HepG2 (cell line): ENCODE measurements around the gene METTL1. TPM values are rescaled to one million over a fixed set of nuclear protein-coding genes. Genes with fewer than 3 reads are reported as not detected.

ENCODE experiments used
- ATAC-seq: fragments of 200-7000 bp; cut with Tn5 transposase; 3 replicates; pipeline ENCODE4 v1.9.1; 2020; ENCODE audit warnings: mild to moderate bottlenecking, moderate library complexity
- BruUV-seq: library from RNA; stranded (reverse); fragments of 400-500 nt; replicated peaks from 2 replicates; lab custom pipeline; 2021; lab: Mats Ljungman, UMichigan
- CTCF ChIA-PET: fragments of 300-600 bp; formaldehyde crosslinking; extraction: SDS; loops from one replicate; lab custom pipeline; 2021; ENCODE audit warnings: low total read pairs, inconsistent platforms, low intra/inter-chr PET ratio; lab: Yijun Ruan, JAX
- POLR2A ChIA-PET: fragments of 350-600 bp; sonication (Branson Sonifier 250); formaldehyde crosslinking; loops from one replicate; lab custom pipeline; 2020; ENCODE audit warnings: antibody characterized with exemption, inconsistent platforms; lab: Yijun Ruan, JAX
- DNase-seq: peaks from one replicate; pipeline ENCODE4 v3.0.0-alpha.2; 2015; ENCODE audit warnings: low spot score
- FAIRE-seq: peaks from 3 replicates; lab custom pipeline; 2011; peaks lifted over from hg19 to GRCh38; lab: Jason Lieb, UNC
- H2AFZ ChIP-seq: one replicate; pipeline ENCODE4 v1.6.1; 2011; ENCODE audit warnings: low read length, inconsistent platforms
- H3K27ac ChIP-seq: fragments of 300-600 bp; 3 replicates; pipeline ENCODE4 v1.8.0; 2011; ENCODE audit warnings: mixed run types, mild to moderate bottlenecking, mixed read lengths, low read length, inconsistent platforms; ENCODE audit not compliant: insufficient read depth; ENCODE audit errors: extremely low read length
- H3K27me3 ChIP-seq, 2 experiments: fragments of 200-600 bp in 1 of 2; 2 replicates in 1 of 2; 3 replicates in 1 of 2; pipeline versions ENCODE4 v1.6.0 to v1.8.0; 2011; ENCODE audit warnings: low read length in 2 of 2, mild to moderate bottlenecking in 2 of 2, moderate library complexity in 2 of 2, inconsistent platforms in 1 of 2; ENCODE audit not compliant: insufficient read depth in 2 of 2, control insufficient read depth in 1 of 2
- H3K36me3 ChIP-seq, 2 experiments: fragments of 200-600 bp in 1 of 2; replicated peaks in 1 of 2; 2 replicates in 1 of 2; 3 replicates in 1 of 2; pipeline versions ENCODE4 v1.5.1 to v1.8.0; 2011; ENCODE audit warnings: low read length in 2 of 2, inconsistent platforms in 1 of 2; ENCODE audit not compliant: insufficient read depth in 2 of 2, control insufficient read depth in 1 of 2
- H3K4me1 ChIP-seq: 2 replicates; pipeline ENCODE4 v1.5.1; 2012; ENCODE audit warnings: low read length, inconsistent platforms; ENCODE audit not compliant: insufficient read depth
- H3K4me2 ChIP-seq: 2 replicates; pipeline ENCODE4 v1.6.0; 2011; ENCODE audit warnings: low read depth, low read length, inconsistent platforms
- H3K4me3 ChIP-seq, 3 experiments: fragments of 200-600 bp in 1 of 3; sonication (generic), shearing (Covaris generic) in 1 of 3; replicated peaks in 1 of 3; 2 replicates each; pipeline ENCODE4 v1.5.1; 2011 to 2016; ENCODE audit warnings: low read length in 3 of 3, inconsistent platforms in 2 of 3, low read depth in 2 of 3, mild to moderate bottlenecking in 2 of 3, control low read depth in 1 of 3, mixed read lengths in 1 of 3; ENCODE audit not compliant: insufficient read depth in 1 of 3
- H3K79me2 ChIP-seq: one replicate; pipeline ENCODE4 v1.6.1; 2011; ENCODE audit warnings: low read length, inconsistent platforms; ENCODE audit not compliant: insufficient read depth
- H3K9ac ChIP-seq: 2 replicates; pipeline ENCODE4 v1.6.0; 2011; ENCODE audit warnings: mild to moderate bottlenecking, low read depth, low read length, inconsistent platforms; ENCODE audit not compliant: insufficient read depth
- H3K9me3 ChIP-seq: 2 replicates; pipeline ENCODE4 v1.5.1; 2012; ENCODE audit warnings: mild to moderate bottlenecking, low read length
- H4K20me1 ChIP-seq: 2 replicates; pipeline ENCODE4 v1.6.0; 2011; ENCODE audit warnings: inconsistent platforms, mild to moderate bottlenecking, low read length, moderate library complexity; ENCODE audit not compliant: insufficient read depth
- AKAP8 ChIP-seq: sonication (generic); formaldehyde crosslinking; IDR thresholded peaks from 2 replicates; pipeline ENCODE4 v1.5.1; 2020; ENCODE audit warnings: mild to moderate bottlenecking, missing genetic modification reagents
- EHMT2 ChIP-seq: fragments of 200-600 bp; sonication (generic); IDR thresholded peaks from 2 replicates; pipeline ENCODE4 v1.7.0; 2017; ENCODE audit warnings: antibody characterized with exemption, low read depth, low read length, borderline replicate concordance
- HDAC6 ChIP-seq: fragments of 200-600 bp; sonication (generic); IDR thresholded peaks from 2 replicates; pipeline ENCODE4 v1.7.0; 2017; ENCODE audit warnings: mild to moderate bottlenecking, antibody characterized with exemption, low read length, low read depth
- HNRNPL ChIP-seq: fragments of 200-400 bp; formaldehyde crosslinking; IDR thresholded peaks from 2 replicates; pipeline ENCODE4 v1.6.1; 2017; ENCODE audit warnings: mild to moderate bottlenecking, low read depth, low read length
- MIER2 ChIP-seq: IDR thresholded peaks from 2 replicates; pipeline ENCODE4 v1.6.1; 2016; ENCODE audit warnings: missing biosample characterization, missing genetic modification reagents
- MYC ChIP-seq: sonication (generic); formaldehyde crosslinking; IDR thresholded peaks from 2 replicates; pipeline ENCODE4 v1.9.0; 2021; ENCODE audit warnings: missing genetic modification reagents, borderline replicate concordance
- TAF1 ChIP-seq: sonication (generic); formaldehyde crosslinking; IDR thresholded peaks from 2 replicates; pipeline ENCODE4 v1.4.0; 2020; ENCODE audit warnings: missing genetic modification reagents
- TOPORS ChIP-seq: sonication (generic); formaldehyde crosslinking; IDR thresholded peaks from 2 replicates; pipeline ENCODE4 v1.8.0; 2023; ENCODE audit warnings: mild to moderate bottlenecking, missing genetic modification reagents
- ZNF274 ChIP-seq: sonication (generic); formaldehyde crosslinking; IDR thresholded peaks from 2 replicates; pipeline ENCODE4 v1.5.1; 2020; ENCODE audit warnings: mild to moderate bottlenecking, missing genetic modification reagents
- ZNF331 ChIP-seq: sonication (generic); formaldehyde crosslinking; IDR thresholded peaks from 2 replicates; pipeline ENCODE4 v1.4.0; 2020; ENCODE audit warnings: missing genetic modification reagents
- ZNF547 ChIP-seq: sonication (generic); formaldehyde crosslinking; IDR thresholded peaks from 2 replicates; pipeline ENCODE4 v1.5.1; 2020; ENCODE audit warnings: mild to moderate bottlenecking, missing genetic modification reagents
- ZNF737 ChIP-seq: sonication (generic); formaldehyde crosslinking; IDR thresholded peaks from 2 replicates; pipeline ENCODE4 v1.5.0; 2020; ENCODE audit warnings: missing genetic modification reagents, mild to moderate bottlenecking, borderline replicate concordance
- ZNF781 ChIP-seq: sonication (generic); formaldehyde crosslinking; IDR thresholded peaks from 2 replicates; pipeline ENCODE4 v1.5.1; 2020; ENCODE audit warnings: borderline replicate concordance, mild to moderate bottlenecking, missing genetic modification reagents; ENCODE audit errors: not compliant biosample characterization
- WGBS: methylation state at CpG from one replicate; pipeline ENCODE4 v1.1.6; 2017; ENCODE audit warnings: low lambda C conversion rate; 5-methylcytosine and 5-hydroxymethylcytosine counted together
- in situ Hi-C: cut with HindIII; loops from 2 replicates; pipeline ENCODE4 v1.10.0; 2017; ENCODE audit warnings: low pct_unique_long_range_greater_than_20kb; ENCODE audit not compliant: extremely low pct_ligation_motif_present
- intact Hi-C: fragments of 100-400 bp; cut with micrococcal nuclease; formaldehyde crosslinking; loops from one replicate; pipeline ENCODE4 v1.10.0; 2022; ENCODE audit not compliant: unreplicated experiment
- polyA plus RNA-seq, 8 experiments: library from polyadenylated mRNA; depleted of rRNA in 3 of 8; stranded (reverse) in 7 of 8; unstranded in 1 of 8; fragments of >200 nt; fragmentation: Illumina TruSeq in 4 of 8; extraction: Trizol in 4 of 8; gene quantifications; 2 replicates each; pipeline versions ENCODE4 v1.2.1 to v1.2.3, GENCODE V29; 2011 to 2016; ENCODE audit warnings: low read depth in 4 of 8, missing spikeins in 1 of 8, mixed read lengths in 1 of 8; ENCODE audit not compliant: insufficient read depth in 1 of 8
- total RNA-seq, 5 experiments: library from RNA; depleted of rRNA; stranded (reverse); fragments of >200 nt; fragmentation: Illumina TruSeq; extraction: Trizol; gene quantifications; 2 replicates each; pipeline ENCODE4 v1.2.3, GENCODE V29; 2016; ENCODE audit warnings: low read depth in 1 of 5
- TF ChIP-seq, protein P1 (sequence below): sonication (generic); formaldehyde crosslinking; IDR thresholded peaks from 2 replicates; pipeline ENCODE4 v1.8.0; 2022; ENCODE audit warnings: missing genetic modification reagents, low read depth, mild to moderate bottlenecking, borderline replicate concordance
- TF ChIP-seq, protein P2 (sequence below): sonication (generic); formaldehyde crosslinking; IDR thresholded peaks from 2 replicates; pipeline ENCODE4 v1.5.0; 2020; ENCODE audit warnings: mild to moderate bottlenecking, missing genetic modification reagents, moderate library complexity
- TF ChIP-seq, protein P3 (sequence below), 2 experiments: IDR thresholded peaks; 2 replicates each; pipeline ENCODE4 v1.6.1; 2011 to 2012; ENCODE audit warnings: low read length in 2 of 2, borderline replicate concordance in 1 of 2, low read depth in 1 of 2, mild to moderate bottlenecking in 1 of 2, moderate library complexity in 1 of 2

Gene METTL1
- total and polyA plus RNA-seq, 2 of the 13 experiments (the other 11 are each of a cell fraction or from before 2014, with no cell fraction given): 34.7 to 36.9 TPM

DNA sequence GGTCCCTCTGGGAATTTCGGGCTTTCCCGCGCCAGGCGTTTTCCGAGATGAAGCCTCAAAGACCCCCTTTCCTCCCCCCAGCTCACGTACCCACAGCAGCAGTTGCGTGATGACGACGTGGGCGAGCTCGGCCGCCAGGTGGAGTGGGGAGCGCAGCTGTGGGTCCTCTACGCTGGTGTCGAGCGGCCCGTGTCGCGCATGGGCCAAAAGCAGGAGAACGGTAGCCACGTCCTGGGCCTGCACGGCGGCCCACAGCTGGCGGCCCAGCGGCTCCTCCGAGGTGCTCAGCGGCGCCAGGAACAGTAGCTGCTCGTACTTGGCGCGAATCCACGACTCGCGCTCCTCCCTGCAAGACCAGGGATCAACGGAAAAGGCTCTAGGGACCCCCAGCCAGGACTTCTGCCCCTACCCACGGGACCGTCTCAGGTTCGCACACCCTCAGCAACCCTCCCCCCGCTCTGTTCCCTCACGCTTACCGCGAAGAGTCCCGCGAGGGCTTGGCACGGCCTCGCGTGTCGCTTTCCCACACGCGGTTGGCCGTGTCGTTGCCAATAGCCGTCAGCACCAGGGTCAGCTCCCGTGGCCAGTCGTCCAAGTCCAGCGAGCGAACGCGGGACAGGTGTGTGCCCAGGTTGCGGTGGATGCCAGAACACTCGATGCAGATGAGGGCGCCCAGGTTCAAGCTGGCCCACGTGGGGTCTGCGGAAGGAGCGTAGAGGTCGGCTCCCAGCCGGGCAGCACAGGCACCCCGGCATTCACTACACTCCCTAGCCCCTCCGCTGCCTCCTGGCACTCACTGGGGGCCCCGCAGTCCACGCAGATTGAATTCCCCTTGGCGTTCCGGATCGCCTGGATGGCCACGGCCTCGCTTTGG lies 44.8 kb downstream of the METTL1 start:
- H3K9ac ChIP-seq: peak overlapping the region; percentile 52; the same call in 1 of the 2 replicates
- DNase-seq (no peak), ATAC-seq (no peak), FAIRE-seq (no peak)
- no peaks in the 10 kb centered on the region for H3K79me2 ChIP-seq
- H2AFZ ChIP-seq: no peak overlapping the region
- BruUV-seq: no TSS peak
- peak overlapping the region; percentile 98 for H3K4me2 ChIP-seq
- no peaks in the 10 kb centered on the region for H3K36me3 ChIP-seq
- H3K4me3 ChIP-seq: peak overlapping the region; percentile 81 to 91 (median 89); a peak in 4 of 6 replicates
- CTCF ChIA-PET: interaction anchor here (1.7 kb wide), 1 partner anchor 8 kb away, joined by 6 read pairs; no protein-coding TSS in a partner anchor
- H3K4me1 ChIP-seq: 0 out of 2 replicates have a peak, but pooled peaks cover 4% of the 10 kb centered on the region
- WGBS: 82% methylated on average over 49 of the region's 76 CpGs
- no peak overlapping the region for H3K27ac ChIP-seq
- in situ Hi-C loops (no loop called here), intact Hi-C loops (no loop called here)
- H3K9me3 ChIP-seq: no peaks in the 10 kb centered on the region
- peaks cover 2 to 26% of the 10 kb centered on the region in 2 experiments; a peak in 4 of 5 replicates for H3K27me3 ChIP-seq
- POLR2A ChIA-PET: interaction anchor here (0.5 to 2.1 kb wide), 4 partner anchors 18 to 216 kb away, joined by 3 to 23 read pairs (median 4); partner anchors contain the start of genes CTDSP2, EEF1AKMT3, METTL1 and TSPAN31
- H4K20me1 ChIP-seq: no peaks in the 10 kb centered on the region
- 0 out of 2 replicates have a peak, but pooled peaks have one; percentile 6 for TF ChIP-seq TAF1
- TF ChIP-seq MYC: peak; percentile 0; the same call in 1 of the 2 replicates
- TF ChIP-seq MIER2: peak; percentile 50; the same call in 1 of the 2 replicates
- TF ChIP-seq ZNF737 (CRISPR knock-in tag): 0 out of 2 replicates have a peak, but pooled peaks have one; percentile 28
- 0 out of 2 replicates have a peak, but pooled peaks have one; percentile 6 for TF ChIP-seq AKAP8 (CRISPR knock-in tag)
- no peak for TF ChIP-seq ZNF331 (CRISPR knock-in tag)
- no peak for TF ChIP-seq HDAC6
- 0 out of 2 replicates have a peak, but pooled peaks have one; percentile 17 for TF ChIP-seq HNRNPL
- TF ChIP-seq ZNF274 (CRISPR knock-in tag): 0 out of 2 replicates have a peak, but pooled peaks have one; percentile 18
- TF ChIP-seq, protein P1, sequence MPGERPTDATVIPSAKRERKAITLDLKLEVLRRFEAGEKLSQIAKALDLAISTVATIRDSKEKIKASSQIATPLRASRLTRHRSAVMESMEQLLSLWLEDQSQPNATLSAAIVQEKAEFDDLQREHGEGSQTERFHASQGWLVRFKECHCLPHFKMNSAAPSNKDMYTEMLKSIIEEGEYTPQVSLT (CRISPR knock-in tag): no peak
- 0 out of 2 replicates have a peak, but pooled peaks have one; percentile 2 for TF ChIP-seq TOPORS (CRISPR knock-in tag)
- peak; percentile 50; the same call in 1 of the 2 replicates for TF ChIP-seq EHMT2
- TF ChIP-seq, protein P2, sequence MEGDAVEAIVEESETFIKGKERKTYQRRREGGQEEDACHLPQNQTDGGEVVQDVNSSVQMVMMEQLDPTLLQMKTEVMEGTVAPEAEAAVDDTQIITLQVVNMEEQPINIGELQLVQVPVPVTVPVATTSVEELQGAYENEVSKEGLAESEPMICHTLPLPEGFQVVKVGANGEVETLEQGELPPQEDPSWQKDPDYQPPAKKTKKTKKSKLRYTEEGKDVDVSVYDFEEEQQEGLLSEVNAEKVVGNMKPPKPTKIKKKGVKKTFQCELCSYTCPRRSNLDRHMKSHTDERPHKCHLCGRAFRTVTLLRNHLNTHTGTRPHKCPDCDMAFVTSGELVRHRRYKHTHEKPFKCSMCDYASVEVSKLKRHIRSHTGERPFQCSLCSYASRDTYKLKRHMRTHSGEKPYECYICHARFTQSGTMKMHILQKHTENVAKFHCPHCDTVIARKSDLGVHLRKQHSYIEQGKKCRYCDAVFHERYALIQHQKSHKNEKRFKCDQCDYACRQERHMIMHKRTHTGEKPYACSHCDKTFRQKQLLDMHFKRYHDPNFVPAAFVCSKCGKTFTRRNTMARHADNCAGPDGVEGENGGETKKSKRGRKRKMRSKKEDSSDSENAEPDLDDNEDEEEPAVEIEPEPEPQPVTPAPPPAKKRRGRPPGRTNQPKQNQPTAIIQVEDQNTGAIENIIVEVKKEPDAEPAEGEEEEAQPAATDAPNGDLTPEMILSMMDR (CRISPR knock-in tag): peak; percentile 12; the same call in 1 of the 2 replicates
- TF ChIP-seq, protein P3, sequence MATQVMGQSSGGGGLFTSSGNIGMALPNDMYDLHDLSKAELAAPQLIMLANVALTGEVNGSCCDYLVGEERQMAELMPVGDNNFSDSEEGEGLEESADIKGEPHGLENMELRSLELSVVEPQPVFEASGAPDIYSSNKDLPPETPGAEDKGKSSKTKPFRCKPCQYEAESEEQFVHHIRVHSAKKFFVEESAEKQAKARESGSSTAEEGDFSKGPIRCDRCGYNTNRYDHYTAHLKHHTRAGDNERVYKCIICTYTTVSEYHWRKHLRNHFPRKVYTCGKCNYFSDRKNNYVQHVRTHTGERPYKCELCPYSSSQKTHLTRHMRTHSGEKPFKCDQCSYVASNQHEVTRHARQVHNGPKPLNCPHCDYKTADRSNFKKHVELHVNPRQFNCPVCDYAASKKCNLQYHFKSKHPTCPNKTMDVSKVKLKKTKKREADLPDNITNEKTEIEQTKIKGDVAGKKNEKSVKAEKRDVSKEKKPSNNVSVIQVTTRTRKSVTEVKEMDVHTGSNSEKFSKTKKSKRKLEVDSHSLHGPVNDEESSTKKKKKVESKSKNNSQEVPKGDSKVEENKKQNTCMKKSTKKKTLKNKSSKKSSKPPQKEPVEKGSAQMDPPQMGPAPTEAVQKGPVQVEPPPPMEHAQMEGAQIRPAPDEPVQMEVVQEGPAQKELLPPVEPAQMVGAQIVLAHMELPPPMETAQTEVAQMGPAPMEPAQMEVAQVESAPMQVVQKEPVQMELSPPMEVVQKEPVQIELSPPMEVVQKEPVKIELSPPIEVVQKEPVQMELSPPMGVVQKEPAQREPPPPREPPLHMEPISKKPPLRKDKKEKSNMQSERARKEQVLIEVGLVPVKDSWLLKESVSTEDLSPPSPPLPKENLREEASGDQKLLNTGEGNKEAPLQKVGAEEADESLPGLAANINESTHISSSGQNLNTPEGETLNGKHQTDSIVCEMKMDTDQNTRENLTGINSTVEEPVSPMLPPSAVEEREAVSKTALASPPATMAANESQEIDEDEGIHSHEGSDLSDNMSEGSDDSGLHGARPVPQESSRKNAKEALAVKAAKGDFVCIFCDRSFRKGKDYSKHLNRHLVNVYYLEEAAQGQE (IDR thresholded peaks at IDR 0.05; ENCODE audit: borderline replicate concordance in 1 of 2, low read depth in 1 of 2, low read length in 2 of 2): peak; percentile 74 to 88
- 0 out of 2 replicates have a peak, but pooled peaks have one; percentile 44 for TF ChIP-seq ZNF547 (CRISPR knock-in tag)
- no peak for TF ChIP-seq ZNF781 (CRISPR knock-in tag)
